Measurements from ENCODE around the gene LIX1L. TPM values are rescaled to one million over a fixed set of nuclear protein-coding genes. Genes with fewer than 3 reads are reported as not detected.

LIX1L gene
- total and polyA plus RNA-seq, 2 of the 4 experiments (the other 2 are of a cell fraction): 14.7 to 28.8 TPM

DNA sequence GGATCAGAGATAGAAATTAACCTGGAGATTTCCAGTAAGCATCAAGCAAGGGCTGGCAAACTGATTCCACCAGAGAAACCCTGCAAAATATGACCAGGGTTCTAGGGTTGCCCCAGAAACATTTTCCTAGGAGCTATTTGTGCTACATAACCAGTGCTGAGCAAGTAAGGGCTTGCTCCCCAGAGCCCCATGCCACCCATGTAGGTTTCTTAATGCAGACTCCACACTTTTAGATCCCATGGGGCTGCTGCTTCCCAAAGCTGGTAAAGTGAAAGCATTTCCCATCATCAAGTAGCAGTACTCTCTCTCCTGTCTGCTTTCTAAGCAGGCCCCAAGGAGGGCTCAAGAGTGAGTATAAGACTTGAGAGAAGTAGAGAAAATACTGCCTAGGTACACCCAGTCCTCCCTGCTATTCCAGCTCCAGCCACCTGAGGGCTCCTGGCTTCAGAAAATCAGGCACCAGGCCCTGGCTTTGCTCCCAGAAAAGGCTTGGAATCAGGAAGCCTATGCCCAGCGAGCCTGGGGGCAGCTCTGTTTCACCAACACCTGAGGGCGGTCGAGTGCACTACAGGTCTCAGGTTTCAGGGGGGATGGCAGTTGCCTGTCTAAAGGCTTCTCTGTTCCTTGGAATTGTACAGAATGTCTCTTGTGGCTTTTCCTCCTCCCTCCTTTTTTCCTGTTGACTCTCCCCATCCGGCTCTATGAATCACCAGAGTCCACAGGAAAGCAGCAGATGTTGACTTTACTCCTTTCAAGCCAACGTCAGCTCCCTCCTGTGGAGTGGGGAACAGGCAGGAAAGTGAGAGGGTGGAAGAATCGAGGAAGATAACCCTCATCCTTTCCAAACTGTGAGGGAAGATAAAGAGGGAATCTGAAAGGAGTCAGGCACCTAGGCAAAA, 66.0 kb downstream of the LIX1L start:
- Histone ChIP-seq H3K4me2 (ENCODE audit: low read depth, low read length) (peak overlapping the region; percentile 53), H3K18ac (ENCODE audit: low read depth, low read length) (peak overlapping the region; percentile 57), H2BK15ac (ENCODE audit: low read depth, low read length) (peak overlapping the region; percentile 81), H3K4me1 (ENCODE audit: control insufficient read depth, insufficient read depth, low read length) (peaks cover 12% of the 10 kb centered on the region), H3K14ac (replicated peaks; ENCODE audit: low read depth, low read length) (peak overlapping the region; percentile 93), H2AFZ (replicated peaks; ENCODE audit: low read length, poor library complexity) (peak overlapping the region; percentile 87), H4K20me1 (ENCODE audit: insufficient read depth, low read length) (no peaks in the 10 kb centered on the region), H3K9me3 (ENCODE audit: control insufficient read depth, insufficient read depth, low read length) (no peaks in the 10 kb centered on the region), H3K36me3 (ENCODE audit: control insufficient read depth, insufficient read depth, low read length) (no peaks in the 10 kb centered on the region), H3K27ac (ENCODE audit: insufficient read depth, low read length) (peak overlapping the region; percentile 71), H2AK9ac (replicated peaks; ENCODE audit: low read depth, low read length, poor library complexity) (peak overlapping the region; percentile 57), H2AK5ac (ENCODE audit: low read depth, low read length) (peak overlapping the region; percentile 98), H2BK120ac (ENCODE audit: low read depth, low read length) (peak overlapping the region; percentile 96), H2BK5ac (ENCODE audit: low read depth, low read length, poor library complexity, severe bottlenecking) (peak overlapping the region; percentile 88), H2BK20ac (ENCODE audit: low read depth, low read length) (peak overlapping the region; percentile 93), H3K9ac (ENCODE audit: low read depth, low read length) (peak overlapping the region; percentile 56), H4K8ac (ENCODE audit: low read depth in 2 of 2, low read length in 2 of 2) (peak overlapping the region; percentile 85 to 96), H3K9me1 (ENCODE audit: insufficient read depth, low read length) (peaks cover 15% of the 10 kb centered on the region), H3K23ac (ENCODE audit: low read depth, low read length) (peak overlapping the region; percentile 92), H3K4ac (ENCODE audit: low read depth, low read length) (peak overlapping the region; percentile 96), H3K4me3 (ENCODE audit: insufficient read depth, low read depth, low read length) (peak overlapping the region; percentile 3; the same call in 1 of the 2 replicates), H3K56ac (ENCODE audit: extremely low read depth, insufficient read depth, low read length) (peak overlapping the region; percentile 91), H4K5ac (ENCODE audit: low read depth, low read length) (peak overlapping the region; percentile 83), H3K27me3 (ENCODE audit: control insufficient read depth, insufficient read depth, low read length) (no peaks in the 10 kb centered on the region), H4K91ac (ENCODE audit: insufficient read depth, low read depth, low read length) (peak overlapping the region; percentile 92), H3K79me1 (ENCODE audit: low read depth in 1 of 2, low read length in 2 of 2) (peaks cover 0 to 4% of the 10 kb centered on the region in 2 experiments; a peak in 1 of 4 replicates)
- intact Hi-C loops (cut with micrococcal nuclease) (loop anchor here (1.0 to 10.0 kb wide), 5 partner anchors 18 to 121 kb away; partner anchors contain the start of genes ITGA10, LIX1L, PEX11B and PIAS3), in situ Hi-C loops (cut with MboI; ENCODE audit: low sequenced_read_pairs) (no loop called here), dilution Hi-C loops (cut with HindIII; ENCODE audit: low sequenced_read_pairs, unreplicated experiment) (no loop called here)
- peak; percentile 93 for ATAC-seq (ENCODE audit: low read depth)
- 0% methylated on average over 1 of the region's 6 CpGs; no CpG with 5 or more reads in 1 of the 2 experiments for WGBS, 2 experiments (ENCODE audit: extremely low coverage in 2 of 2, insufficient read length in 1 of 2)
- BruUV-seq (replicated peaks): no TSS peak
- CTCF ChIA-PET: interaction anchor here (0.6 to 2.5 kb wide), 34 partner anchors 8 to 178 kb away, joined by 3 to 24 read pairs (median 4); partner anchors contain the start of genes ANKRD34A, ITGA10, LIX1L and NUDT17
- POLR2A ChIA-PET (ENCODE audit: unreplicated experiment): interaction anchor here (1.0 kb wide), 1 partner anchor 33 kb away, joined by 5 read pairs; the partner anchor contains the start of gene PIAS3
- DNase-seq: peak; percentile 99
- TF ChIP-seq MAZ (IDR thresholded peaks at IDR 0.05; ENCODE audit: borderline replicate concordance, low read depth, low read length) (peak; percentile 82; the same call in 1 of the 2 replicates), SMC3 (IDR thresholded peaks at IDR 0.05; ENCODE audit: low read depth, low read length) (peak; percentile 95), FOS (IDR thresholded peaks at IDR 0.05; ENCODE audit: low read depth, low read length) (peak; percentile 67), MXI1 (IDR thresholded peaks at IDR 0.05; ENCODE audit: borderline replicate concordance, low read depth, low read length) (no peak), NFE2L2 (IDR thresholded peaks at IDR 0.05; ENCODE audit: low read depth, low read length) (no peak), RAD21 (IDR thresholded peaks at IDR 0.05; ENCODE audit: low read length) (peak; percentile 93), CEBPB (IDR thresholded peaks at IDR 0.05; ENCODE audit: low read depth, low read length) (no peak), POLR2A (IDR thresholded peaks at IDR 0.05; ENCODE audit: low read depth, low read length) (peak; percentile 79; the same call in 1 of the 2 replicates), BHLHE40 (IDR thresholded peaks at IDR 0.05; ENCODE audit: low read depth, low read length) (no peak), RCOR1 (IDR thresholded peaks at IDR 0.05; ENCODE audit: insufficient replicate concordance, low read length) (peak; percentile 71)
- TF ChIP-seq, protein P1, sequence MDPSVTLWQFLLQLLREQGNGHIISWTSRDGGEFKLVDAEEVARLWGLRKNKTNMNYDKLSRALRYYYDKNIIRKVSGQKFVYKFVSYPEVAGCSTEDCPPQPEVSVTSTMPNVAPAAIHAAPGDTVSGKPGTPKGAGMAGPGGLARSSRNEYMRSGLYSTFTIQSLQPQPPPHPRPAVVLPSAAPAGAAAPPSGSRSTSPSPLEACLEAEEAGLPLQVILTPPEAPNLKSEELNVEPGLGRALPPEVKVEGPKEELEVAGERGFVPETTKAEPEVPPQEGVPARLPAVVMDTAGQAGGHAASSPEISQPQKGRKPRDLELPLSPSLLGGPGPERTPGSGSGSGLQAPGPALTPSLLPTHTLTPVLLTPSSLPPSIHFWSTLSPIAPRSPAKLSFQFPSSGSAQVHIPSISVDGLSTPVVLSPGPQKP (IDR thresholded peaks at IDR 0.05; ENCODE audit: borderline replicate concordance, low read depth, low read length): no peak
- TF ChIP-seq, protein P2, sequence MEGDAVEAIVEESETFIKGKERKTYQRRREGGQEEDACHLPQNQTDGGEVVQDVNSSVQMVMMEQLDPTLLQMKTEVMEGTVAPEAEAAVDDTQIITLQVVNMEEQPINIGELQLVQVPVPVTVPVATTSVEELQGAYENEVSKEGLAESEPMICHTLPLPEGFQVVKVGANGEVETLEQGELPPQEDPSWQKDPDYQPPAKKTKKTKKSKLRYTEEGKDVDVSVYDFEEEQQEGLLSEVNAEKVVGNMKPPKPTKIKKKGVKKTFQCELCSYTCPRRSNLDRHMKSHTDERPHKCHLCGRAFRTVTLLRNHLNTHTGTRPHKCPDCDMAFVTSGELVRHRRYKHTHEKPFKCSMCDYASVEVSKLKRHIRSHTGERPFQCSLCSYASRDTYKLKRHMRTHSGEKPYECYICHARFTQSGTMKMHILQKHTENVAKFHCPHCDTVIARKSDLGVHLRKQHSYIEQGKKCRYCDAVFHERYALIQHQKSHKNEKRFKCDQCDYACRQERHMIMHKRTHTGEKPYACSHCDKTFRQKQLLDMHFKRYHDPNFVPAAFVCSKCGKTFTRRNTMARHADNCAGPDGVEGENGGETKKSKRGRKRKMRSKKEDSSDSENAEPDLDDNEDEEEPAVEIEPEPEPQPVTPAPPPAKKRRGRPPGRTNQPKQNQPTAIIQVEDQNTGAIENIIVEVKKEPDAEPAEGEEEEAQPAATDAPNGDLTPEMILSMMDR (conservative IDR thresholded peaks at IDR 0.05; ENCODE audit: low read depth, low read length): peak; percentile 99

Measured in IMR-90 (cell line).